GM08714 (cell line): ENCODE data around the gene SLC7A6OS.
A peak's percentile ranks its signal among the peaks of the same experiment; 100 is the strongest.

Source experiments
- H3K4me3 ChIP-seq: fragments of 200-500 bp; sonication (Bioruptor generic); 2 replicates; pipeline ENCODE4 v1.5.1; 2014; ENCODE audit warnings: mild to moderate bottlenecking, low read length, inconsistent platforms
- ZNF274 ChIP-seq: IDR thresholded peaks from 2 replicates; pipeline ENCODE4 v1.6.1; 2012; ENCODE audit warnings: mild to moderate bottlenecking, low read depth, low read length

SLC7A6OS gene

GRCh38 chr16:68286153-68287074 is 24.3 kb downstream of the SLC7A6OS start:
- peak overlapping the region; percentile 1; the same call in 1 of the 2 replicates for H3K4me3 ChIP-seq
- no peak for TF ChIP-seq ZNF274

DNA sequence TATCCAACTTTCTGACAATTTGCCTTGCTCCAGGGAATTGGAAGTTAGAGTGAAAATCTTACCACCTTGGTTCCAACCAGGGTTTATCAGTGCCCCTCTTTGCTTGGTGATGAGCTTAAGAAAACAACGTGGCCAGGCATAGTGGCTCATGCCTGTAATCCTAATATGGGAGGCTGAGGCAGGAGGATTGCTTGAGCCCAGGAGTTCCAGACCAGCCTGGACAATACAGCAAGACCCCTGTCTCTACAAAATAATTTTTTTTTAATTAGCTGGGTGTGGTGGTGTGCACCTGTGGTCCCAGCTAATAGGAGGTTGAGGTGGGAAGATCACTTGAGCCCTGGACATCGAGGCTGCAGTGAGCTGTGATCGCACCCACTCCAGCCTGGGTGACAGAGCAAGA is 25.1 kb downstream of the SLC7A6OS start:
- TF ChIP-seq ZNF274, result no peak
- H3K4me3 ChIP-seq, result peak overlapping the region; percentile 28; the same call in 1 of the 2 replicates

GRCh38 chr16:68284847-68285246 is 25.9 kb downstream of the SLC7A6OS start:
- peak overlapping the region; percentile 57; the same call in 1 of the 2 replicates for H3K4me3 ChIP-seq
- no peak for TF ChIP-seq ZNF274

DNA sequence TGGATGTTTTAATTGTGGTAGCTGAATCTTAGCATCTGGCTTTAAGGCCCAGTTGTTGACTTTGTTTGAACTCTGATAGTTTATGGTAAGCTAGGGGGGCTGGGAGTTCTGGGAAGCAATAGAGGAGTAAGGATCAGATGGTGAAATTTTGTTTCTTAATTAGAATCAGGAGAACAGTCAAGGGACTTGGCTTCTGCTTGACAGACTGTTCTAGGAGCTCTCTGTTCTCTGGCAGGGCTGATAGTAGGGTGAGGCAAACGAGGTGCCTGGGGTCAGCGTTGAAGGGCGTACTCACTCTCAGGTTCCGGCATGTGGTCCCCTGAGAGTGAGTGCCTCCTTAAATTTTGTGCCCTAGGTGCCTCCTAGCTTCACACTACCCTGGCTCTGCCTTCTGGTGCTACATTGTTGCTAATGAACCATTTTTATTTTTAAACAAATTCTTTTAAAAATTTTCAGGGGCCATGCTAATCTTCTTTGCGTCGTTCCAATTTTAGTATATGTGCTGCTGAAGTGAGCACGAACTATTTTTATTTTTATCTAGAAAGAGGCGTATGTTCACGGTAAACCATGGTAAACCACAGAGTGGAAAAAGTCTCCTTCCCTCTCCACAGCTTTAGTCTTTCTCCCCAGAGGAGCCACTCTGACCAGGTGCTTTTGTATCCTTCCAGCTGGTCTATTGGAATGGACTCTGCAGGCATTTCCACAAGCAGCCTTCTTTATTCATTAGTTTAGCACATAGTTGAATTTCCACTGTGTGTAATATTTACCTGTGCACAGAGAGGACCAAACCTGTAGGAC is 26.7 kb downstream of the SLC7A6OS start:
- no peak for TF ChIP-seq ZNF274
- peak overlapping the region; percentile 57; the same call in 1 of the 2 replicates for H3K4me3 ChIP-seq

DNA sequence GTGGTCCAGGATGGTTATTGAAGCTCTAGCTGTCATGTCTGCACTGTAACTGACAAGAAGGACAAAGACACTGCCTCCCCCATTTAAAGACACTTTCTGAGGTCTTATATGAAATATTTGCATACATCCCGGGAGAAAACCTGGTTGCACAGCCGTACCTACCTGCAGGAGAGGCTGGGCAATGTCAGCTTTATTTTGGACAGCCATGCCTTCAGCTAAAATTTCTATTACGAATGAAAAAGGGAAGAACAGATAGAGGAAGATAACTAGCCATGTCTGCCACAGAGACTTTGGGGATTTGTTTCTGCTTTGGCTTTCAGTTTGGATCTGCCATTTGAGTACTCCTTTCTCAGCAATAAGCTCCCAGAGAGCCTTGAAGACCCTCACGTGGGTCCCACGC is 27.4 kb downstream of the SLC7A6OS start:
- peak overlapping the region; percentile 57; the same call in 1 of the 2 replicates for H3K4me3 ChIP-seq
- no peak for TF ChIP-seq ZNF274

DNA sequence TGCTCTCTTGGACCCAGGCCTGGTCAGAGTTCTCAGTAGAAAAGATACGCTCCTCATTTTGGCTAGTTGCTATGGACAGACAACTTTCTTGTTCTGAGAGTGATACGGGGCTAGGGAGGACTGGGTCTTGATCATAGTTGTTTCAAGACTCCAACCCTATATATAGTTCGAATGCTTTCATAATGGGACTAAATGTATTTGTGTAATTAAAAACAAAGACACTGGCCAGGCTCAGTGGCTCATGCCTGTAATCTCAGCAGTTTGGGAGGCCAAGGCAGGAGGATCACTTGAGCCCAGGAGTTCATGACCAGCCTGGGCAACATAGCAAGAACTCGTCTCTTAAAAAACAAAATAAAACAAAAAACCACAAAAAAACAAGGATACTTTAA is 28.7 kb downstream of the SLC7A6OS start:
- no peak for TF ChIP-seq ZNF274
- no peak overlapping the region for H3K4me3 ChIP-seq

GRCh38 chr16:68281368-68282063 is 29.2 kb downstream of the SLC7A6OS start:
- no peak for TF ChIP-seq ZNF274
- H3K4me3 ChIP-seq, result no peak overlapping the region

- TF ChIP-seq ZNF274, result no peak
- no peak overlapping the region for H3K4me3 ChIP-seq
Observed at GRCh38 chr16:68279726-68280558, 30.8 kb downstream of the SLC7A6OS start.

- TF ChIP-seq ZNF274, result no peak
- no peak overlapping the region for H3K4me3 ChIP-seq
Observed at GRCh38 chr16:68276223-68276622, 34.5 kb downstream of the SLC7A6OS start.

DNA sequence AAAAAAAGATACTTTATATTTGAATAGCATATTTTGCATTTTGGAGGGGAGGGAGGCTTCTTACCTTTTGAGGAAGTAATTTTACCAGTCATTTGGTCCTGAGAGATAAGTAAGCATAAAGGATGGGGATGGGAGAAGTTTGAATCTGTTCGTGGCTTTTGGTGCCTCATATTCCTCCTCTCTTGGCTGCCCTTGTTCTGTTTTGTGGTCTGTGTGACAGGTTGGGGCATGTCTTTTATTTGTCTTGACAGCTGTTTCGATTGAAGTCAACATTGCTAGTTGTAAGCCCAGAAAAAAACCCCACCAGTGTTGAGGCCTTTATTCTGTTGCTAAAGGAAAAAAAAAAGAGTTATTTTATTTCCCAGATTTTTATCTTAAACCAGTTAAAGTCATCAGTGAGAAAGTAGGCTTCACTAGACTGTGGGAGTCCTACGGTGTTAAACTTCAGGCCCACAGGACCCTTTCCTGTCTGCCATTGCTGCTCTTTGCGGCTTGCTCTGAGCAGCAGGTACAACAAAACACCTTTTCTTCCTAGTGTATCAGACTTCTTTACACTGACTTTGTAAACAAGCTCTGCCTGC is 35.0 kb downstream of the SLC7A6OS start:
- no peak overlapping the region; the same call in 1 of the 2 replicates for H3K4me3 ChIP-seq
- no peak for TF ChIP-seq ZNF274

DNA sequence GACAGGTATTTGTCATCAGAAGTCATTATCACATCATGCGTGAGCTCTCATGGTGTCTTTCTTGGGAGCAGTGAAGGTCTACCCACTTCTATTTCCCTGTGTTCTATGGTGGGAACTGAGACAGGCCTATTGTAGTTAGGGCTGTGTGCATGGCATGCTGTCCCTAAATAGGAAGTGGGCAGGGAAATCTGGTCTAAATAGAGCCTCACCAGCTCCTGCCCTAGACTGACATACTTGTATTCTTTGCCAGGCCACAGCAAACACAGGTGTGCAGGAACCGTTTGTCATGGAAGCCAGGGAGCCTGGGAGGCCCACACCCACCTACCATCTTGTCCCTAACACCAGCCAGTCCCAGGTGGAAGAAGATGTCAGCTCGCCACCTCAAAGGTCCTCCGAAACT is 36.3 kb downstream of the SLC7A6OS start:
- no peak for TF ChIP-seq ZNF274
- H3K4me3 ChIP-seq, result no peak overlapping the region

DNA sequence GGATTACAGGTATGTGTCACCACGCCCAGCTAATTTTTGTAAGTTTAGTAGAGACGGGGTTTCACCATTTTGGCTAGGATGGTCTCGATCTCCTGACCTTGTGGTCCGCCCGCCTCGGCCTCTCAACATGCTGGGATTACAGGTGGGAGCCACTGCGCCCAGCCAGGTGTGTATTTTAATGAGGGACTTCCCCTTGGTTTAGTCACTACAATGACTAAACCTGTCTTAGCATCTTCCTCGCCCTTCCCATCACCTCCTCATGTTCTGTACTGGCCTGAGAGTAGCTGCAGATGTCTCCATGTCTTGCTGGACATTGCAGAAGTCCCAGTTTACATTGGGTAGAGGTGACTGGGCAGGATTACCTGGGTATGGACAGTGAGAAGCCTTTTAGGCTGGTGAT is 36.9 kb downstream of the SLC7A6OS start:
- no peak overlapping the region for H3K4me3 ChIP-seq
- no peak for TF ChIP-seq ZNF274

DNA sequence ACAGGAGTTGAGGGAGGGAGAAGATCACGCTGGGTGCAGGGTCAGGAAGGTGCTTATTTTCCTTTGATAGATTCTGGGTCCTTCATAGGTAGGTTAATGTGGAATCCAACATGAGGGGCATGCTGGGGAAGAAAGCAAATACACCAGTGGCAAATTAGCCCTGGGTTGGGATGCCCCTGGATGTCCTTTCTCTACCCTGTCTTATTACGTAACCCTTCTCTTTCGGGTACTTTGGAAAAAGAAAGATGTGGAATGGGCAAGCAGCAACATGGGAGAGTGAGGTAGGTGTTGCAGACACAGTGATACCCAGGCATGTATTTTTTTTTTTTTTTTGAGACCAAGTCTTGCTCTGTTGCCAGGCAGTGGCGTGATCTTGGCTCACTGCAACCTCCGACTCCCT is 37.3 kb downstream of the SLC7A6OS start:
- no peak overlapping the region for H3K4me3 ChIP-seq
- no peak for TF ChIP-seq ZNF274
